ENCODE data around the gene WSCD2. TPM values are rescaled to one million over a fixed set of nuclear protein-coding genes. Genes with fewer than 3 reads are reported as not detected.

WSCD2 gene
- total and polyA plus RNA-seq, 8 donors = 0.25 to 6.7 (median 1.4) TPM; not detected in 3

DNA sequence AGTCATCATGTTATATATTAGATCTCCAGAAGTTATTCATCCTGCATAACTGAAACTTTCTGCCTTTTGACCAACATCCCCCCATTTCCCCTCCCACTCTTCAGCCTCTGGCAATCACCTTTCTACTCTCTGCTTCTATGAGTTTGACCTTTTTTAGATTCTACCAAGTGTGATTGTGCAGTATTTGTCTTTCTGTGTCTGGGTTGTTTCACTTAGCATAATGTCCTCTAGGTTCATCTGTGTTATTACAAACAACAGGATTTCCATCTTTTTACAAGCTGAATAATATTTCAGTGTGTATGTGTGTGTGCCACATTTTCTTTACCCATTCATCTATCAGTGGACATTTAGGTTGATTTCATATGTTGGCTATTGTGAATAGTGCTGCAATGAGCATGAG lies 11.2 kb upstream of the WSCD2 start:
- Histone ChIP-seq H3K27me3 (peaks cover 0 to 15% (median 0%) of the 10 kb centered on the region in 3 donors), H3K27ac (peak overlapping the region in 1 of 5 donors; percentile 56), H3K9me3 (peaks cover 0 to 7% (median 5%) of the 10 kb centered on the region in 4 donors), H3K4me1 (peaks cover 0 to 29% (median 6%) of the 10 kb centered on the region in 4 donors), H3K4me3 (no peak overlapping the region), H3K36me3 (no peaks in the 10 kb centered on the region)
- intact Hi-C loops (cut with DNase I; ENCODE audit: low total_unique reads) = no loop called here
- TF ChIP-seq, protein P1, sequence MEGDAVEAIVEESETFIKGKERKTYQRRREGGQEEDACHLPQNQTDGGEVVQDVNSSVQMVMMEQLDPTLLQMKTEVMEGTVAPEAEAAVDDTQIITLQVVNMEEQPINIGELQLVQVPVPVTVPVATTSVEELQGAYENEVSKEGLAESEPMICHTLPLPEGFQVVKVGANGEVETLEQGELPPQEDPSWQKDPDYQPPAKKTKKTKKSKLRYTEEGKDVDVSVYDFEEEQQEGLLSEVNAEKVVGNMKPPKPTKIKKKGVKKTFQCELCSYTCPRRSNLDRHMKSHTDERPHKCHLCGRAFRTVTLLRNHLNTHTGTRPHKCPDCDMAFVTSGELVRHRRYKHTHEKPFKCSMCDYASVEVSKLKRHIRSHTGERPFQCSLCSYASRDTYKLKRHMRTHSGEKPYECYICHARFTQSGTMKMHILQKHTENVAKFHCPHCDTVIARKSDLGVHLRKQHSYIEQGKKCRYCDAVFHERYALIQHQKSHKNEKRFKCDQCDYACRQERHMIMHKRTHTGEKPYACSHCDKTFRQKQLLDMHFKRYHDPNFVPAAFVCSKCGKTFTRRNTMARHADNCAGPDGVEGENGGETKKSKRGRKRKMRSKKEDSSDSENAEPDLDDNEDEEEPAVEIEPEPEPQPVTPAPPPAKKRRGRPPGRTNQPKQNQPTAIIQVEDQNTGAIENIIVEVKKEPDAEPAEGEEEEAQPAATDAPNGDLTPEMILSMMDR (IDR thresholded peaks at IDR 0.05) = no peak
- no peak for TF ChIP-seq POLR2AphosphoS5 (IDR thresholded peaks at IDR 0.05)
- TF ChIP-seq POLR2A (IDR thresholded peaks at IDR 0.05) = no peak
- TF ChIP-seq EP300 (IDR thresholded peaks at IDR 0.05) = no peak
- DNase-seq = no peak

DNA sequence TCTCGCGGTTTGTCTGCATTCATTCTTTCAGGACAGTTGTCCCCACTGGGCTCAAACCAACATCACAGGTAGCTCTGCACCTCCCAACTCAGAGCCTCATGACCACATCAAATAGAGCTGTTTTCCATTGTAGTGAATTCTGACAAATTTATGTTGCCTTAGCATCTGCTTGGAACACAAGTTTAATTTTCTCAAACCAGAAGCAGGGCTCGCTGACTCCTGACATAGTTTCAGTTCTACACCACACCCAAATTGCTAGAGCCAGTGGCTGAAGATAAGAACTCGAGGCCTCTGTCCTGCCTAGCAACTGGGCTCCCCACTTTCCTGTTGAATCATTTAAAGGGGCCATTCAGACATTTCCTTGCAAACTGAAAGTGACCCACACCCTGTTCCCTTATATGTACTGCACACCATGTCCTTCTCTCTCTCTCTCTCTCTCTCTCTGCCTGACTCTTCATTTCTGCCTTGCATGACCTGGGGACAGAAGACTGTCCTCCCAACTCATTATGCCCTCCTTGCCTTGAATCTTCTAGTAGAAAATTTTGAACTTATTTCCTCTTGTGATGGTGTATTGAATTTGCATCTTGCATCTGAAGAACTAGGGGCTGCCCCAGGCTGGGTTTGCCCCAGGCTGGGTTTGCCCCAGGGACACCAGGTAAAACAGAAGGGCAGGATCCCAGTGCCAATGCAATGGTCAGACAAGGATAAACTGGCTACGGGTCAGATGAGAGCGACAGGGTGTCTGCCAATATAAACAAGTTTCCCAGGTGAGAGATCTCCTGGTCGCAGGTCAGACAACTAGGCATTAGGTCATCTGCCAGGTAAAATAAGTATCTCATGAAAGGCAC lies 9.7 kb upstream of the WSCD2 start:
- peaks cover 0 to 14% (median 2%) of the 10 kb centered on the region in 4 donors for H3K4me1 ChIP-seq
- H3K27ac ChIP-seq = peak overlapping the region in 4 of 5 donors; percentile 56 to 75 (median 71)
- TF ChIP-seq EP300 (IDR thresholded peaks at IDR 0.05) = no peak
- TF ChIP-seq, protein P1 (IDR thresholded peaks at IDR 0.05) = no peak
- no peak for TF ChIP-seq POLR2AphosphoS5 (IDR thresholded peaks at IDR 0.05)
- no peak for TF ChIP-seq POLR2A (IDR thresholded peaks at IDR 0.05)
- DNase-seq = peak; percentile 37 to 90
- peaks cover 0 to 15% (median 0%) of the 10 kb centered on the region in 3 donors for H3K27me3 ChIP-seq
- no peak overlapping the region for H3K4me3 ChIP-seq
- intact Hi-C loops (cut with DNase I; ENCODE audit: low total_unique reads) = no loop called here
- H3K36me3 ChIP-seq = no peaks in the 10 kb centered on the region
- WGBS, 5 donors = 30 to 51% (median 41%) methylated on average over 7 of the region's 7 CpGs
- peaks cover 0 to 9% (median 5%) of the 10 kb centered on the region in 4 donors for H3K9me3 ChIP-seq

DNA sequence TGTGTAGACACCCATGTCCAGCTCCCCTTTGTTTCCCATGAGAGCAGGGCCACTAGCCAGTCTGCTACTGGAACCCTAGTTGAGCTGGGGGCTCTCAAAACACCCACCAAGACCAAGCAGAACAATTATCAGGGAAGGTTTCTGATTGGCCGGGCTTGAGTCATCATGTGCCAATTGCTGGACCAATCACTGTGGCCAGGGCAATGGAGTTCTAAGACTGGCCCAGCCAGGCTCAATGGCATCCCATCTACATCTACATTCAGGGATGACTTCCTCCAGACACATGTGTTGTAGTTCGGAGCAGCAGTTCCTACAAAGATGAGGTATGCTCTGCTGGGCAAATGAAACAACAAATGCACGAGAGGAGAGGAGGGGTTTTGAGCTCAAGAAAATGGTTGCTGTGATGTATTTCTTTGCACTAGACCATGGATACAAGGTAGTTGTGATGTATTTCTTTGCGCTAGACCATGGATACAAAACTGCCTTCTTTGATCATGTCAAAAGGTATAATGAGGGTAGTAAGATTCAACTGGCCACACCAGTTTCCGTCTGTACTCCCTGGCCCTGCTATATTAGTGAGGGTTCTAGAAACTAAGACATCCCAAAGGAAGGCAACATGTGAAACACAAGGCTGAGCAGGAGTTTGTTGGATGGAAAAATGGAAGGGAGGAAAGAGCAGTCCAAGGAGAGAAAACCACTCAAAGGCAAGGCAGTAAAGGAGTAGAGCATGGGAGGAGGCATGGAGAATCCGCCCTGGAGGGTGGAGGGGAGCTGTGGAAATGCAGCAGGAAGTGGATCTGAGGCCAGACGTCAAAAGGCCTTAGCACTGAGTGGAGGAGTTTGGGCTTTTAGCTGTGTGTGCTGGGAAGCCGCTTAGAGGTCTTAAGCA lies 8.9 kb upstream of the WSCD2 start:
- no peak overlapping the region for H3K4me3 ChIP-seq
- H3K36me3 ChIP-seq = no peaks in the 10 kb centered on the region
- peaks cover 0 to 11% (median 0%) of the 10 kb centered on the region in 4 donors for H3K4me1 ChIP-seq
- 74 to 81% (median 79%) methylated on average over 8 of the region's 8 CpGs for WGBS, 5 donors
- no peak for TF ChIP-seq POLR2AphosphoS5 (IDR thresholded peaks at IDR 0.05)
- TF ChIP-seq, protein P1 (IDR thresholded peaks at IDR 0.05) = no peak
- TF ChIP-seq POLR2A (IDR thresholded peaks at IDR 0.05) = no peak
- no peak for TF ChIP-seq EP300 (IDR thresholded peaks at IDR 0.05)
- peak overlapping the region in 3 of 5 donors; percentile 54 to 69 (median 65) for H3K27ac ChIP-seq
- H3K27me3 ChIP-seq = peaks cover 0 to 14% (median 0%) of the 10 kb centered on the region in 3 donors
- peaks cover 0 to 9% (median 5%) of the 10 kb centered on the region in 4 donors for H3K9me3 ChIP-seq
- peak in 1 of 2 donors; percentile 22 for DNase-seq
- intact Hi-C loops (cut with DNase I; ENCODE audit: low total_unique reads) = no loop called here

DNA sequence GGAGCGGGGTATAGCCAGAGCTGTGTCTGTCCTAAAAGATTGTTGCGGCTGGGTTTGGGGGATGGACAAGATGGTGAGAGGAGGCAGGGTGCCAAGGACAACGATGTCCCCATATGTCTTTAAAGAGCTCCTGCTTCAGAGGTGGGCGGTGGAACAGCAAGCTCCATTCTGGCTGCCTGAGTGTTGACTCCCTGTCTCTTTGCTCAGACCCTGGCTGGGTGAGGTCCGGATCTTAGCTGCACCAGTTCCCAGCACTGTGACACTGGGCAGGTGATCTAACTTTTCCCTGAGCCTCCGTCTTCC lies 8.3 kb upstream of the WSCD2 start:
- no peak for DNase-seq
- Histone ChIP-seq H3K27me3 (peaks cover 0 to 13% (median 0%) of the 10 kb centered on the region in 3 donors), H3K36me3 (no peaks in the 10 kb centered on the region), H3K27ac (no peak overlapping the region), H3K4me3 (no peak overlapping the region), H3K4me1 (peaks cover 0 to 6% (median 0%) of the 10 kb centered on the region in 4 donors), H3K9me3 (peaks cover 0 to 10% (median 5%) of the 10 kb centered on the region in 4 donors)
- intact Hi-C loops (cut with DNase I; ENCODE audit: low total_unique reads) = no loop called here
- WGBS, 5 donors = 66 to 76% (median 71%) methylated on average over 6 of the region's 6 CpGs
- TF ChIP-seq POLR2A (IDR thresholded peaks at IDR 0.05) (no peak), EP300 (IDR thresholded peaks at IDR 0.05) (no peak), POLR2AphosphoS5 (IDR thresholded peaks at IDR 0.05) (no peak)
- TF ChIP-seq, protein P1 (IDR thresholded peaks at IDR 0.05) = no peak

Measured in stomach (tissue), 9 donors.